HTERT RPE-1 (cell line): Measurements from ENCODE around the gene LAD1.

ENCODE experiments used
- in situ Hi-C: fragments of 300-500 bp; cut with MboI; formaldehyde crosslinking; loops from 4 replicates; pipeline ENCODE4 v1.14.3; 2020; ENCODE audit warnings: low sequenced_read_pairs

The LAD1 gene

GRCh38 chr1:201350361-201350725 is 48.8 kb downstream of the LAD1 start:
- in situ Hi-C loops: no loop called here

- in situ Hi-C loops: no loop called here
Observed at GRCh38 chr1:201349092-201349491, 50.0 kb downstream of the LAD1 start.

- in situ Hi-C loops: no loop called here
Observed at GRCh38 chr1:201348211-201348566, 50.9 kb downstream of the LAD1 start.

GRCh38 chr1:201347498-201348210 is 51.5 kb downstream of the LAD1 start:
- in situ Hi-C loops: no loop called here

GRCh38 chr1:201346987-201347386 is 52.1 kb downstream of the LAD1 start:
- in situ Hi-C loops: no loop called here

GRCh38 chr1:201346337-201346939 is 52.7 kb downstream of the LAD1 start:
- in situ Hi-C loops: no loop called here

GRCh38 chr1:201345081-201345355 is 54.1 kb downstream of the LAD1 start:
- in situ Hi-C loops: no loop called here

- in situ Hi-C loops: no loop called here
Observed at GRCh38 chr1:201344206-201345080, 54.7 kb downstream of the LAD1 start.

- in situ Hi-C loops: no loop called here
Observed at GRCh38 chr1:201341377-201341776, 57.7 kb downstream of the LAD1 start.

- in situ Hi-C loops: no loop called here
Observed at GRCh38 chr1:201336711-201337450, 62.2 kb downstream of the LAD1 start.

GRCh38 chr1:201335901-201336300 is 63.2 kb downstream of the LAD1 start:
- in situ Hi-C loops: no loop called here

- in situ Hi-C loops: no loop called here
Observed at GRCh38 chr1:201335174-201335870, 63.8 kb downstream of the LAD1 start.

- in situ Hi-C loops: no loop called here
Observed at GRCh38 chr1:201334325-201335173, 64.6 kb downstream of the LAD1 start.

GRCh38 chr1:201332616-201333335 is 66.3 kb downstream of the LAD1 start:
- in situ Hi-C loops: no loop called here

GRCh38 chr1:201332021-201332420 is 67.1 kb downstream of the LAD1 start:
- in situ Hi-C loops: no loop called here

- in situ Hi-C loops: no loop called here
Observed at GRCh38 chr1:201331166-201331565, 68.0 kb downstream of the LAD1 start.
